ENCODE results near the gene HOXA5.

The HOXA5 gene

DNA sequence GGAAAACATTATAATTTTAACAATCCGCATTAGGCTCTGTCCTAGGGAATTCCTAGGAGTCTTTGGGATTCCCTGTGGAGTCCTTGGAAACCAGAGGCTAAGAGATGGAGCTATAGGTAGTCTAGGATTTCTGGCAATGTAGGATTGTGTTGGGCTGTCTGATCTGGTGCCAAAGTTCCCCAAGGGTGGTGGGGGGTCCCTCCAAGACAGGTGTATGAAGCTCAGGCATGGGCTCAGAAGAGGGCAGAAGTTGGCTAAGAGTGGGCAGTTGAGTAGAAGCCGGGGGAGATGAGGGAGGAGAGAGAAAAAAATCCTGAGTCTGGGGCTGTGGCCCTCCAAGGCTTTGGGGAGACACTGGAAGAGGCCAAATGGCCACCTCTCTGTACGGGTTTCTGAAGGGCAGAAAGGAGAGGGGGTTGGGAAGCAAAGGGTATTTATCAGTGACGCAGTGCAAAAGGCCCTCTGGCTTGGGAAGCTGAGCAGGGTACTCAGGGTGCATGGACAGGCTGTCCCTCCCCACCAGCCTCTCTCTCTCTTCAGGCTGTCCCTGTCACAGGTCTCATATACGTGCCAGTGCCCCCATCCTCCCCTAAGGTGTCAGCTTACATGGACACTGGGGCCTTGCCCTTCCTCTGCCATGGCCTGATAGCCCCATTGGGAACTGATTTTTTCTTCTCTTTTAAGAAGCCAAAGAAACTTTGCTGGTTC lies 3.2 kb upstream of the HOXA5 start (continued):
- TF ChIP-seq MYNN (tag by site-specific recombination; IDR thresholded peaks at IDR 0.05; ENCODE audit: borderline replicate concordance) (no peak), ZFP37 (tag by site-specific recombination; IDR thresholded peaks at IDR 0.05) (0 out of 2 replicates have a peak, but pooled peaks have one; percentile 43), RBAK (tag by site-specific recombination; IDR thresholded peaks at IDR 0.05) (no peak), ZNF10 (tag by site-specific recombination; IDR thresholded peaks at IDR 0.05) (no peak), ZNF366 (tag by site-specific recombination; conservative IDR thresholded peaks at IDR 0.05) (no peak), KLF10 (tag by site-specific recombination; IDR thresholded peaks at IDR 0.05) (no peak), ZNF133 (tag by site-specific recombination; IDR thresholded peaks at IDR 0.05) (no peak), ZNF416 (tag by site-specific recombination; IDR thresholded peaks at IDR 0.05) (no peak), ZBTB21 (tag by site-specific recombination; IDR thresholded peaks at IDR 0.05) (no peak), ZNF239 (tag by site-specific recombination; IDR thresholded peaks at IDR 0.05) (no peak), GLIS2 (tag by site-specific recombination; IDR thresholded peaks at IDR 0.05) (peak; percentile 43; the same call in 1 of the 2 replicates), ZBTB20 (tag by site-specific recombination; IDR thresholded peaks at IDR 0.05) (peak; percentile 9), ZNF248 (tag by site-specific recombination; IDR thresholded peaks at IDR 0.05) (no peak), ZNF302 (tag by site-specific recombination; IDR thresholded peaks at IDR 0.05; ENCODE audit: low read depth) (no peak), GLI4 (tag by site-specific recombination; IDR thresholded peaks at IDR 0.05) (no peak), ZNF48 (tag by site-specific recombination; IDR thresholded peaks at IDR 0.05) (no peak), ZNF184 (tag by site-specific recombination; IDR thresholded peaks at IDR 0.05) (no peak), ZNF785 (tag by site-specific recombination; IDR thresholded peaks at IDR 0.05) (no peak), ZNF426 (tag by site-specific recombination; IDR thresholded peaks at IDR 0.05) (no peak; the same call in 1 of the 2 replicates), ZSCAN30 (tag by site-specific recombination; IDR thresholded peaks at IDR 0.05) (0 out of 2 replicates have a peak, but pooled peaks have one; percentile 4), SALL2 (tag by site-specific recombination; IDR thresholded peaks at IDR 0.05; ENCODE audit: borderline replicate concordance) (no peak), ZNF658 (tag by site-specific recombination; IDR thresholded peaks at IDR 0.05) (no peak), KLF16 (tag by site-specific recombination; IDR thresholded peaks at IDR 0.05) (no peak), ZNF23 (tag by site-specific recombination; IDR thresholded peaks at IDR 0.05; ENCODE audit: borderline replicate concordance) (no peak), ZNF621 (tag by site-specific recombination; IDR thresholded peaks at IDR 0.05) (no peak), ZNF266 (tag by site-specific recombination; IDR thresholded peaks at IDR 0.05; ENCODE audit: low read depth) (no peak), ZNF639 (tag by site-specific recombination; IDR thresholded peaks at IDR 0.05) (no peak), ZNF629 (tag by site-specific recombination; IDR thresholded peaks at IDR 0.05) (no peak)
- TF ChIP-seq, protein P1, sequence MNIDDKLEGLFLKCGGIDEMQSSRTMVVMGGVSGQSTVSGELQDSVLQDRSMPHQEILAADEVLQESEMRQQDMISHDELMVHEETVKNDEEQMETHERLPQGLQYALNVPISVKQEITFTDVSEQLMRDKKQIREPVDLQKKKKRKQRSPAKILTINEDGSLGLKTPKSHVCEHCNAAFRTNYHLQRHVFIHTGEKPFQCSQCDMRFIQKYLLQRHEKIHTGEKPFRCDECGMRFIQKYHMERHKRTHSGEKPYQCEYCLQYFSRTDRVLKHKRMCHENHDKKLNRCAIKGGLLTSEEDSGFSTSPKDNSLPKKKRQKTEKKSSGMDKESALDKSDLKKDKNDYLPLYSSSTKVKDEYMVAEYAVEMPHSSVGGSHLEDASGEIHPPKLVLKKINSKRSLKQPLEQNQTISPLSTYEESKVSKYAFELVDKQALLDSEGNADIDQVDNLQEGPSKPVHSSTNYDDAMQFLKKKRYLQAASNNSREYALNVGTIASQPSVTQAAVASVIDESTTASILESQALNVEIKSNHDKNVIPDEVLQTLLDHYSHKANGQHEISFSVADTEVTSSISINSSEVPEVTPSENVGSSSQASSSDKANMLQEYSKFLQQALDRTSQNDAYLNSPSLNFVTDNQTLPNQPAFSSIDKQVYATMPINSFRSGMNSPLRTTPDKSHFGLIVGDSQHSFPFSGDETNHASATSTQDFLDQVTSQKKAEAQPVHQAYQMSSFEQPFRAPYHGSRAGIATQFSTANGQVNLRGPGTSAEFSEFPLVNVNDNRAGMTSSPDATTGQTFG (tag by site-specific recombination; IDR thresholded peaks at IDR 0.05; ENCODE audit: borderline replicate concordance), result no peak
- TF ChIP-seq, protein P2, sequence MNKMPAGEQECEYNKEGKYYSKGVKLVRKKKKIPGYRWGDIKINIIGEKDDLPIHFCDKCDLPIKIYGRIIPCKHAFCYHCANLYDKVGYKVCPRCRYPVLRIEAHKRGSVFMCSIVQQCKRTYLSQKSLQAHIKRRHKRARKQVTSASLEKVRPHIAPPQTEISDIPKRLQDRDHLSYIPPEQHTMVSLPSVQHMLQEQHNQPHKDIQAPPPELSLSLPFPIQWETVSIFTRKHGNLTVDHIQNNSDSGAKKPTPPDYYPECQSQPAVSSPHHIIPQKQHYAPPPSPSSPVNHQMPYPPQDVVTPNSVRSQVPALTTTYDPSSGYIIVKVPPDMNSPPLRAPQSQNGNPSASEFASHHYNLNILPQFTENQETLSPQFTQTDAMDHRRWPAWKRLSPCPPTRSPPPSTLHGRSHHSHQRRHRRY (tag by site-specific recombination; IDR thresholded peaks at IDR 0.05), result no peak
- TF ChIP-seq, protein P3, sequence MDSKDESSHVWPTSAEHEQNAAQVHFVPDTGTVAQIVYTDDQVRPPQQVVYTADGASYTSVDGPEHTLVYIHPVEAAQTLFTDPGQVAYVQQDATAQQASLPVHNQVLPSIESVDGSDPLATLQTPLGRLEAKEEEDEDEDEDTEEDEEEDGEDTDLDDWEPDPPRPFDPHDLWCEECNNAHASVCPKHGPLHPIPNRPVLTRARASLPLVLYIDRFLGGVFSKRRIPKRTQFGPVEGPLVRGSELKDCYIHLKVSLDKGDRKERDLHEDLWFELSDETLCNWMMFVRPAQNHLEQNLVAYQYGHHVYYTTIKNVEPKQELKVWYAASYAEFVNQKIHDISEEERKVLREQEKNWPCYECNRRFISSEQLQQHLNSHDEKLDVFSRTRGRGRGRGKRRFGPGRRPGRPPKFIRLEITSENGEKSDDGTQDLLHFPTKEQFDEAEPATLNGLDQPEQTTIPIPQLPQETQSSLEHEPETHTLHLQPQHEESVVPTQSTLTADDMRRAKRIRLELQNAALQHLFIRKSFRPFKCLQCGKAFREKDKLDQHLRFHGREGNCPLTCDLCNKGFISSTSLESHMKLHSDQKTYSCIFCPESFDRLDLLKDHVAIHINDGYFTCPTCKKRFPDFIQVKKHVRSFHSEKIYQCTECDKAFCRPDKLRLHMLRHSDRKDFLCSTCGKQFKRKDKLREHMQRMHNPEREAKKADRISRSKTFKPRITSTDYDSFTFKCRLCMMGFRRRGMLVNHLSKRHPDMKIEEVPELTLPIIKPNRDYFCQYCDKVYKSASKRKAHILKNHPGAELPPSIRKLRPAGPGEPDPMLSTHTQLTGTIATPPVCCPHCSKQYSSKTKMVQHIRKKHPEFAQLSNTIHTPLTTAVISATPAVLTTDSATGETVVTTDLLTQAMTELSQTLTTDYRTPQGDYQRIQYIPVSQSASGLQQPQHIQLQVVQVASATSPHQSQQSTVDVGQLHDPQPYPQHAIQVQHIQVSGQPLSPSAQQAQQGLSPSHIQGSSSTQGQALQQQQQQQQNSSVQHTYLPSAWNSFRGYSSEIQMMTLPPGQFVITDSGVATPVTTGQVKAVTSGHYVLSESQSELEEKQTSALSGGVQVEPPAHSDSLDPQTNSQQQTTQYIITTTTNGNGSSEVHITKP (tag by site-specific recombination; IDR thresholded peaks at IDR 0.05), result peak; percentile 69
- TF ChIP-seq, protein P4, sequence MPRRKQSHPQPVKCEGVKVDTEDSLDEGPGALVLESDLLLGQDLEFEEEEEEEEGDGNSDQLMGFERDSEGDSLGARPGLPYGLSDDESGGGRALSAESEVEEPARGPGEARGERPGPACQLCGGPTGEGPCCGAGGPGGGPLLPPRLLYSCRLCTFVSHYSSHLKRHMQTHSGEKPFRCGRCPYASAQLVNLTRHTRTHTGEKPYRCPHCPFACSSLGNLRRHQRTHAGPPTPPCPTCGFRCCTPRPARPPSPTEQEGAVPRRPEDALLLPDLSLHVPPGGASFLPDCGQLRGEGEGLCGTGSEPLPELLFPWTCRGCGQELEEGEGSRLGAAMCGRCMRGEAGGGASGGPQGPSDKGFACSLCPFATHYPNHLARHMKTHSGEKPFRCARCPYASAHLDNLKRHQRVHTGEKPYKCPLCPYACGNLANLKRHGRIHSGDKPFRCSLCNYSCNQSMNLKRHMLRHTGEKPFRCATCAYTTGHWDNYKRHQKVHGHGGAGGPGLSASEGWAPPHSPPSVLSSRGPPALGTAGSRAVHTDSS (tag by site-specific recombination; IDR thresholded peaks at IDR 0.05), result no peak
